GM21717 (cell line): ENCODE measurements around the gene CNOT9.
A peak's percentile ranks its signal among the peaks of the same experiment; 100 is the strongest.
"Not testable (repeated sequence)": the region's sequence is repeated elsewhere in the genome, so short reads cannot be mapped to it uniquely, and the experiment has no call there.

Experiments used
- ATAC-seq: cut with Tn5 transposase; IDR thresholded peaks from one replicate; pipeline ENCODE4 v1.9.1; 2021; ENCODE audit warnings: mild to moderate bottlenecking, moderate library complexity; ENCODE audit not compliant: unreplicated experiment

CNOT9 gene, protein sequence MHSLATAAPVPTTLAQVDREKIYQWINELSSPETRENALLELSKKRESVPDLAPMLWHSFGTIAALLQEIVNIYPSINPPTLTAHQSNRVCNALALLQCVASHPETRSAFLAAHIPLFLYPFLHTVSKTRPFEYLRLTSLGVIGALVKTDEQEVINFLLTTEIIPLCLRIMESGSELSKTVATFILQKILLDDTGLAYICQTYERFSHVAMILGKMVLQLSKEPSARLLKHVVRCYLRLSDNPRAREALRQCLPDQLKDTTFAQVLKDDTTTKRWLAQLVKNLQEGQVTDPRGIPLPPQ

DNA sequence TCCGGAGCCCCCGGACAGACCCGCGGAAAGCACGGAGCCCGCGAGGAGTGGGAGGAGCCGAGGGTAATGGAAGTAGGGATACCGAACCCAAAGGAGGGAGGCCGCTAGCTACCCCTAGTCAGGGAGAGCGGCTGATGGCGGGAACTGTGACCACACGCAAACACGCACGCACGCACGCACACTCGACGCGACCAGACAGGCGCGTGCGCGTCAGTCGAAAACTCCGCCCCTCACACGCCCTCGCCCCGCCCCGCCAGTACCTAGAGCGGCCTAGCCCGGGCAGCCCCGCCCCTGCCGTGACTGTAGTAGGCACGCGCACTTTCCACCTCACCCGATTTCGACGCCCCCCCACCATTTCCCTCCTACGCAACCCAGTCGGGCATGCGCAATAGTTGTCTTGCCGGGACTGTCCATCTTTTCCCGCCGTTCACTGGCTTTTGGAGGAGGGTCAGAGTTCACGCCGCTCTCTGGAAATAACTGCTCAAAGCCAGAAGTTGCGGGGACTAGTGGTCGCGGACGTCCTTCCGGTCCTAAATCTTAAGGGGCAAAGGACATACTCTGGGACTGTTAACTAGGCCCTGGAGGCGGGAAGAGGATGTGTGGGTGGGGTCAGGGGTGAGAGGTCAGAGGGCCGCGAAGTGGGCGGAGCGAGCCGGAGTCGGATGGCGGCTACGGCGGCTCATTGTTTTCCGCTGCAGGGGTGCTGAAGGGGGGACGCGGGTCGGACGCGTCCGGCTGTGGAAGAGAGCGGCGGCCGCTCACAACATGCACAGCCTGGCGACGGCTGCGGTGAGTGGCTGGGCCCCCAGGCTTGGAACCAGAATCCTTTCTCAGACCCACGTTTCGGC, at the start of gene CNOT9, which contains the start of gene USP37:
Gene CNOT9 (plus strand): TSS at position 650 of the 848 bp plus-strand sequence. CDS start 116 bp downstream, at position 766.
Gene USP37 (minus strand): TSS at position 162 of the 848 bp plus-strand sequence. CDS start 9,698 bp downstream, outside the sequence.
- peak; percentile 63 for ATAC-seq

DNA sequence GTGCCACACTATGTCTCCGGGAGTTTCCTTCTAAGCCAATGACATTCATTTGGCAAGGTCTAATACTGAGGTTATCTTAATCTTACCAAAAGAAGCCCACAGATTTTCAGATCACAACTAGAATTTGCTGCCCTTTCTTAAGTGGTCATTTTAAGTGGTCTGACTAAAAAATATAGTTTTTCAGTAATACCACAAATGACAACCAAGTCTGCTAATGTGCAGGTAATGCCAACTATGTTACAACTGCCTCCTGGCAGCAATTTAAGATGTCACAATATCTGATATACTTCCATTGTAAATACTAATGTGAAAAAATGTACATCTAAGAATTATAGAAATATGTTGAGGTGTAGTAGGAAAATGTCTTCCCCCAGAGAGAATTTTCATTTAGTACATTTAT, 49.8 kb upstream of the CNOT9 start:
- no peak for ATAC-seq

DNA sequence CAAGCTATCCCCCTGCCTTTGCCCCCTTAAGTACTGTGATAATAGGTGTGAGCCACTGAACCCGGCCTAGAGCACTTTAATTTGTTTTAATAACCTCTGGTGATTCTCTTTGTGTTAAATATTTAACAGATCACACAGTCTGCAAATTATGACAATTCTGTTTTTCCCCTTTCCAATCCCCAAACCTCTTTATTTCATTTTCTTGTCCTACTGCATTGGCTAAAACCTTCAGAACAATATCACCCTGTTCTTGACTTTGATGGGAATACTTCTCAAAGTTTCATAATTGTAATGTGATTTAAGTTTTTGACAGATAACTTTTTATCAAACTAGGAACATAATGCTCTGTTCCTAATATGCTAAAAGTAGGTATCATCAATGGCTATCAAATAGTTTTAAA, 45.0 kb upstream of the CNOT9 start:
- ATAC-seq: no peak

DNA sequence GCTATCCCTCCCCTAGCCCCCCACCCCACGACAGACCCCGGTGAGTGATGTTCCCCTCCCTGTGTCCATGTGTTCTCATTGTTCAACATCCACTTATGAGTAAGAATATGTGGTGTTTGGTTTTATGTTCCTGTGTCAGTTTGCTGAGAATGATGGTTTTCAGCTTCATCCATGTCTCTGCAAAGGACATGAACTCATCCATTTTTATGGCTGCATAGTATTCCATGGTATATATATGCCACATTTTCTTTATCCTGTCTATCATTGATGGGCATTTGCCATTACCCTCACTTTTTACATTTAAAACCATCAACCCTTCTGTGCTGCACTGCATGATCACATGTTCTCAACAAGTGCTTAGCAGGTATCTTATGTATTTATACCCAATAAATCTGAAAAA, 40.2 kb upstream of the CNOT9 start:
- not testable (repeated sequence) for ATAC-seq

DNA sequence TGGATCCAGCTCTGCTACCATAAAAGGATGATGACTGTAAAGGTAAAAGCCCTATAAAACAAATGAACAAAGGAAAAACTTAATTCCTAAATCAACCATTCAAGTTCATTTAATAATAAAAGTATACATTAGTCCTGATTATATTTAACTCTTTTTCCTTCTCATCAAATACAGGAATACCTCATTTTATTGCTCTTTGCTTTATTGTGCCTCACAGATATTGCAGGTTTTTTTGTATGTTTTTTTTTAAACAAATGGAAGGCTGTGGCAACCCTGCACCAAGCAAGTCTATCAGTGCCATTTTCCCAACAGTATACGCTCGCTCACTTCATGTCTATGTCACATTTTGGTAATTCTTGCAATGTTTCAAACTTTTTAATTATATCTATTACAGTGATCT, 38.6 kb upstream of the CNOT9 start:
- no peak for ATAC-seq

DNA sequence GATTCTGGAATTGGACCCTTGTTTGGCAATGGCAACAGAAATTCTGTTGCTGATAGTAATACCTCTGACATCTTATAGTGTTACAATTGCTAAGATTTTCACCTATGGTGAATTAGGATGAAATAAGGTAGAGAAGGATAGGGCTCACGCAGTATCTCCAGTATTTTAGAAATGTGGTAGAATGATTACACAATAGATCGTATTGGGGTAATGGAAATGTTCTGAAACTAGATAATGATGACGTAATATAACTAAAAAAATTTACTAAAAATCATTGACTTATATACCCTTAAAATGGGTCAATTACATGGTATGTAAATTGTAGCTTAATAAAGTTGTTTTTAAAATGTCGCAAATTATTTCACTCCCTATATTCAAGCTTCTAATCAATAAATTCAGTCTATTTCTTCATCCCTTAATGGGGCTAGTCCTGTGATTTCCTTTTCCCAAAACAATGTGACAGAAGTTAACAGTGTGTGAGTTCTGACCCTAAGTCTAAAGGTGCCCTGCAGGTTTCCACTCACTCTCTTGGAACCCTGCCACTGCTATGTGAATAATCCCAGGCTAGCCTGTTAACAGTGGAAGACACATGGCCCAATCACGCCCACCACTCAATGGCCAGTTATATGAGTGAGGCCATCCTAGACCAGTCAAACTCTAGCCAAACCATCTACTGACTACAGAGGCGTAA, 31.7 kb upstream of the CNOT9 start:
- no peak for ATAC-seq

DNA sequence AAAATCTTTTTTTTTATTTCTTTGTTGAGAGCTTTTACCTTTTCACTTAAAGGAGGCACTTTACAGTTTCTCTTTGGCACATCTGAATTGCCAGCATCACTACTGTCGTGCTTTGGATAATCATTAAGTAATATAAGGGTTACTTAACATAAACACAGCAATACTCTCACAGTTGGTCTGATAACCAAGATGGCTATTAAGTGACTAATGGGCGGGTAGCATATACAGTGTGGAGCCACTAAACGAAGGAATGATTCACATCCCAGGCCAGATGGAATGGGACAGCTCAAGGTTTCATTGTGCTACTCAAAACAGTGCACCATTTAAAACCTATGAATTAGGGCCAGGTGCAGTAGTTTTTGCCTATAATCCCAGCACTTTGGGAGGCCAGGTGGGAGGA, 28.6 kb upstream of the CNOT9 start:
- no peak for ATAC-seq

DNA sequence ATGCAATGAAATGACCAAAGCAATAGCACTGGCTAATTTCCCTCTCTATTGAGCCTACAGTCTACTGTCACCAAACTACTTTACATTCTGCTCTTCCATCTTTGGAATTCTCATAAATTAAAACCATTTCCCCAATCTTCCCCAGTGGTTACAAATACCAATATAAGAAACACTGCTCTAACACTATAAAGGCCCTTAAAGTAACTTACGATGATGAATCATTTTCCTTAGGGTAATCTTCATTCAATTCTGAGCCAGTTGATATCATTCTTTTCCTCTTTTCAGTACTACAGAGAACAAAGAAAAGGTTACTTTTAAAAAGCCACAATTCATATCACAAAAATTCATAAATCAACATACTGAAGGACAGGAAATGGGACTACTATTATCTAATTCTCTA, 22.6 kb upstream of the CNOT9 start:
- no peak for ATAC-seq

DNA sequence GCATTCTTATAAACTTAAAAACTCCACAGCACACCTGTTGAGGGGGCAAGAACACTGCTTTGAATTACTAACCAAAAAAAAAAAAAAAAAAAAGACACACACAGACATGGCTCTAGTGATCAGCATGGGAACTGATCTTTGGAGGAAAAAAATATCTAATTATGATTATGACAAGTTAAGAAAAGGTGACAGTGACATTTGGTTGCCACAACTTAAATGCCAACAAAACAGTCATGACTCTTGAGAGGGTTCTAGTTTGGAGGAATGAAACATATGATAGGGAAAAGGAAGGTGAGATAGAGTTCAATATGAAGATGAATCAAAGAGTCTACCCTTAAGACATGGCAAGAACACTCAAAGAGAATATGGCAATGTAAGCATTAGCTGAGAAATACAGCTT, 21.1 kb upstream of the CNOT9 start:
- ATAC-seq: no peak

DNA sequence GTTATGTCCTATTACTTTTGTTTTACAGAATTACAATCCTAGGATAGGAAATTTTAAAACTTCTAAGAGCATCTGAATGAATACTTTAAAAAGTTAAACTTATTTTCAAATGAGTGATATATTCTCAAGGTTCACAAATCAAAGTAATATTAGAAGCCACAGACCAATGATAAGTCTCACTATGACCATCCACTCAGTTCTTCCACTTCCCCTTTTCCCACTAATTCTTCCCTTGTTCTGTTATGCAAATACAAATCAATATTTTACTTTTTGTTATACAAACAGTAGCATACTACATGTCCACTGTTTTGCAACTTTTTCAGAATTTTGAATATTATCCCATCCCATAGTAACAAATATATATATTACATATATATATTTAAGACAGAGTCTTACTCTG, 20.7 kb upstream of the CNOT9 start:
- ATAC-seq: no peak

DNA sequence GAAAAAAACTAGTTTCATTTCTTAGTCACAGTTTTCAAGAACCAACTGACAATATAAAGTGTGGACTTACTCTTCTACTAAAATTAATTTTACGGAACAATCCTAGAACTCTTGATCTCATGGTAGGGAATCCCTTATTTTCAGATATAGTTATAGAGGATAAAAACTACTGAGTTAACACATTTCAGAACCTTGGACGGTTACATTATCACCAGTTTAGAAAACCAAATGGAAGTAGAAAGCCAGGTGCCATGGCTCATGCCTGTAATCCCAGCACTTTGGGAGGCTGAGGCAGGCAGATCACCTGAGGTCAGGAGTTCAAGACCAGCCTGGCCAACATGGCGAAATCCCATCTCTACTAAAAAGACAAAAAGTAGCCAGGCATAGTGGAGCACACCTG, 14.4 kb upstream of the CNOT9 start:
- ATAC-seq: not testable (repeated sequence)

DNA sequence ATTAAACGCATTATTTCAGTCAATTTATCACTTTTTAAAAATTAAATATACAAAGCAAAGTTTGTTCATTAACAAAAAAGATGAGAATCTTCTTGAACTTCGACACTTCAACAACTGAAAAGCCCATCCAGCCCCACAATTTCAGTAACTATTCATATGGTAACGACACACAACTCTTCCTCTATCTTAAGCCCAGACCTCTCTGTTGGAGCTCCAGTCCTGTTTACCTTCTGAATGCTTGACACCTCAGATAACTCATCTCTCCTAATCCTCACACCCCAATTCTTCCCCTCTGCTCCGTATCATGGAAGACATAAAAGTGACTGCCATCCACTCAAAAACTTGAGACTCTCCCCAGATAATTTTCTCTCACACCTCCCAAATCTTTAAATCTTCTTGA, 13.1 kb upstream of the CNOT9 start:
- ATAC-seq: no peak

DNA sequence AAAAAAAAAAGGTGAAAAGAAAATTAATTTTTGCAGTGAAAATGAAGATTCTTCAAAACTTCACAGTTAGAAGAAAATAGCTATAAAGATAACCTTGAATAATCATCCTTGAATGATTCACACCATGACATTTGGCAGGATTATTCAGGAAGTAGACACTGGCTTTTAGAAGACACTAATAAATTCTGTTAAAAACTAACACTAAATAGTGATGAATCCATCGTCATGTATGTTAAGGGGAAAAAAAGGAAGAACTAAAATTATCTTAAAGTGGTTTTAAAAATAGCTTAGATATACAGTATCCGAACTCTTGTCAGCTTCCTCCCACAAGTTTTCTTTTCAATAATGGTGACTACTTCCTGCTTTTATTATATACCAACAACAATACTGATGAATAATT, 10.7 kb upstream of the CNOT9 start:
- ATAC-seq: no peak

DNA sequence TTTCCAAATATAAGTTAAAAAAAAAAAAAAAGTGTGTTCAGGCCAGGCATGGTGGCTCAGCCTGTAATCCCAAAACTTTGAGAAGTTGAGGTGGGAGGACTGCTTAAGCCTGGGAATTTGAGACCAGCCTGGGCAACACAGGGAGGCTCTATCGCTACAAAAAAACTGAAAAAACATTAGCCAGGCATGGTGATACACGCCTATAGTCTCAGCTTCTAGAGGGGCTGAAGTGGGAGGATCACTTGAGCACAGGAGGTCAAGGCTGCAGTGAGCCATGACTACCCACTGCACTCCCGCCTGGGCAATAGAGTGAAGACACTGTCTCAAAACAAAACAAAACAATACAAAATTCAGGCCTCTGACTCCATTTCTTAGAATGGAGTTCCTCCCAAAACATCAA, 9.7 kb upstream of the CNOT9 start:
- ATAC-seq: no peak

DNA sequence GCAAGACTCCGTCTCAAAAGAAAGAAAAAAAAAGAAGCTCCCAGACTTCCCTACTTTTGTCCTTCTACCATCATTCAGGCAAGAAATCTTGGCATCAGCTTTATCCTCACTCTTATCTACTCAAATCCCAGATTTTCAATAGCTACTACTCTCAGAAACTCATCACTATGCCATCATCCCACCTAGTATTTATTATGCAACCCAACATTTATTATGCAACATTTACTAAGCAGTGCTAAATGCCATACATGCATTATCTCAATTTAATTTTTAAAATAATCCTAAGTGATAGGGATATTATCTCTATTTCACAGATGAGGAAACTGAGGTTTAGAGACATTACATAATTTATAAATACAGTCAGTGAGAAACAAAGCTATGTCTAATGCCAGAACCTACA, 4.6 kb upstream of the CNOT9 start:
- ATAC-seq: no peak

DNA sequence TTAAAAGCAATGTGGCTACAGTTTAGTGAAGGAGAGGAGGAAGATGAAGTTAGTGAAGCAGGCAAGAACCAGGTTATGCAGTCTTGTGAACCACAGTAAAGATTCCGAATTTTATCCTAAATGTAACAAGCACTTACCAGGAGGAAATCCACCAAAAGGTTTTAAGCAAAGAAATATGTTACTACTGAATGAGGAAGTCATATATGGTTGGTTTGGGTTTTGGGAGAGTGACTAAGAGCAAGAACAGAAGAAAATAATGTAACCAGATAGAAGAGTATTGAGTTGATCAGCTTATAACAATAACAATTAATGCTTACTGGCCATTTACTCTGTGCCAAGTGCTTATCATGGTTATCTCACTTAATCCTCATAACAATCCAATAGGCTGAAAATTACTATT, 2.3 kb upstream of the CNOT9 start:
- ATAC-seq: no peak

DNA sequence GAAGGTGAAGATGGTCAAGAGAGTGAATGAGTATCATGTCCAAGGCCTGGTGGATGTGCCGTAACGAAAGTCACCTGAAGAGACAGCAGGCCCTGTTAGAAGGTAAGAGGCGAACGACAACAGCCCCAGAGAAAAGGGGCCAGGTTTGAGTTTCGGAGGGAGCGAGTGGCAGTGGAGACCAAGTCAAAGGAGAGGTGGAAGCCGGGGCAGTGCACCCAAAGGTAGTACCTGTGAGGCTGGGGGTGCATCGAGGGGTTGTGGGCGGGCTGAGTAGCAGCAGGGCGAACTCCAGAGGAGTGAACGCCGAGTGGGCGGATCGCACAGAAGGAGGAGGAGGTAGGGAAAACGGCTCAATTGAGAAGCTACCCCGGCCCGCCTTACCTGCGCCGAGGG, 846 bp upstream of the CNOT9 start:
- ATAC-seq: peak; percentile 37

DNA sequence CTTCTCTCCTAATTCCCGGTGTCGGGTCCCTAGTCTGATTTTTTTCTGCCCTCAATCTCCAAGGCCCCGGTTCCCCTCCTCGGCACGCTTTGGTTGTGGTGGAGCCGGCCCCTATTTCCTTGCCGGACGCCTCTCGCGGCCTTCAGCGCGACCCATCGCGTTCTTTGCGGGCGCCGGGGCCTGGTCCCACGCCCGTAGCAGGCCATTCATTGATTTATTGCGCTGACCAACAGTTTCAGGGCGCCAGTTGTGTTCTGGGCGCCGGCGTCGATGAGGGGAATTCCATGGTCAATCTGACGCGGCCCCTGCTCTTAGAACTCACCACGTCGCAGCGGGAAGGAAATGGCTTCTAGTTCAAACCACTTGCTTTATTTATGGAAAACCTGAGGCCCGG, 396 bp downstream of the CNOT9 start:
- peak; percentile 31 for ATAC-seq

DNA sequence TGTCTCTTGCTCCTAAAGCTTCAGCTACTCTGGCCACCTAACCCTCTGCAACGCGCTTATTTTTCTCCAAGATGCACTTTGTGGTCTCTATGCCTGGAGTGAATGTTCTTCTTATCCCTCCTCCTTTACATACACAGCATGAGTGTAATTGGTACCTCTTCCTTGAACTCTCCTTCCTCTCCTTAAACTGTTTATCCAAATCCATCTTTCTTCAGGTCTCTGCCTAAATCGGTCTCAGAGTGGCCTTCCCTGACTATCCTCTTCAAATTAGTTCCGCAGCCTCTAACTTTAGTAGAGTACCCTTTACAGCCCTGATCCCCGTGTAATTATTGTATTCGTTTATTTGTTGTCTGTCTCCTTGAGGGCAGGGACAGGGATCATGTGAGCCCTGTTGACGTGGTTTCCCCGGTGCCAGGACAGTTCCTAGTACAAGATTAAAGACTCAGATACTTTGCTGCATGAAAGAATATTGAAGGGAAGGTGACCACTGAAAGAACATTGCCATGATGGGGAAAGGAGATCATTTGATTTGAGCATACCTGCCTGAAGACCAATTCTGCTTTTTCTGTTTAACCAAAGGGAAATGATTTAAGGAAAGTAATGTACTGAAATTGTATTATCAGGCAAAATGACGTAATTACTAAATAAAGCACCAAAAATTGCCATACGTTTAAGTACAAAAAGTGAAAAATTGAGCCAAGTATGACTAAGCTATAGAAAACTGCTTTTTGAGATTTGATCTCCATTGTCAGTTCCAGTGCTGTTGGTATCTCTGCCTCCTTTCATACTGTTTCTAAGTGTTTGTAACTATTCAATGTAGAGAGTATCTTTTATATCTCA, 1.2 kb downstream of the CNOT9 start:
- no peak for ATAC-seq

DNA sequence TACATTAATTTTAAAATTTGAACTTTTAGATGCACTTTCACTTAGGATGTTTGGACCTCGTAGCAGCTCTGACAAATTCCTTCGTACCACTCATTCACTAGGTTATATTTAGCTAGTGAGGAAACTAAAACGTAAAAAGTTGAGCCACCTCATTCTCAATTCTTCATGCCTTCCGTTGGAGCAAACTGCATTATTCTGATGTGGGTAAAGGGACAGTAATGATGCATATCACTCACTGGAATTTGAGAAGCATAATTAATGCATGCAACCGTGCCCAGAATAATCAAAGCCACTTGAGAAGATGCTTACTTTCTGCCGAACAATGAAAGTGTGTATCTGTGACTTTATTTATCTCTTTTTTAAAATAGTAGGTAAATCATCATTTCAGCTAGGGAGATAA, 2.2 kb downstream of the CNOT9 start:
- no peak for ATAC-seq

DNA sequence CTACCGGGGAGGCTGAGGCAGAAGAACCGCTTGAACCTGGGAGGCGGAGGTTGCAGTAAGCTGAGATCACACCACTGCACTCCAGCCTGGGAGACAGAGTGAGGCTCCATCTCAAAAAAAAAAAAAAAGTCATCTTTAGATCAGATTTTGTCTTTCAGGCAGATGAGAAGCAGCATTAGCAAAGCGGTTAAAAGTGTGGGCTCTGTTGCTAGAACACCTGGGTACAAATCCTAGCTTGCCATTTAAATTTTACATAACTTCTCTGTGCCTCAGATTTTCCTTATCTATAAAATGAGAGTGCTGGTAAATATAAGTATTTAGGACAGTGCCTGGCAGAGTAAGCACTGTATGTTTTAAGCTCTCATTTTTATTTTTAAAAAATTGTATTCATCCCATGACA, 8.2 kb downstream of the CNOT9 start:
- no peak for ATAC-seq
